MG63 (cell line): ENCODE data around the gene RTN4. TPM values are rescaled to one million over a fixed set of nuclear protein-coding genes. Genes with fewer than 3 reads are reported as not detected.
"Not testable (repeated sequence)": the region's sequence is repeated elsewhere in the genome, so short reads cannot be mapped to it uniquely, and the experiment has no call there.

Source experiments
- DNase-seq: peaks from one replicate; pipeline ENCODE4 v3.0.0-alpha.2; 2020
- H3K27me3 ChIP-seq: fragments of 250-450 bp; sonication (Bioruptor Pico); 2 replicates; pipeline ENCODE4 v1.5.1; 2020; ENCODE audit warnings: mild to moderate bottlenecking, moderate library complexity
- H3K36me3 ChIP-seq: fragments of 250-450 bp; sonication (Bioruptor Pico); 2 replicates; pipeline ENCODE4 v1.5.1; 2020; ENCODE audit warnings: mild to moderate bottlenecking, moderate library complexity
- H3K4me3 ChIP-seq: fragments of 250-450 bp; sonication (Bioruptor Pico); 2 replicates; pipeline ENCODE4 v1.5.1; 2020; ENCODE audit warnings: mild to moderate bottlenecking, moderate library complexity
- H3K9me3 ChIP-seq: fragments of 250-450 bp; sonication (Bioruptor Pico); 2 replicates; pipeline ENCODE4 v1.5.1; 2020; ENCODE audit warnings: mild to moderate bottlenecking, moderate library complexity
- total RNA-seq: library from RNA; depleted of rRNA; stranded (reverse); fragments of >200 nt; shearing (Covaris generic); gene quantifications from 2 replicates; pipeline ENCODE4 v1.2.3, GENCODE V29; 2014; ENCODE audit warnings: low replicate concordance

Gene RTN4
- total RNA-seq, 1 experiment from 2014 or later: 304 TPM

DNA sequence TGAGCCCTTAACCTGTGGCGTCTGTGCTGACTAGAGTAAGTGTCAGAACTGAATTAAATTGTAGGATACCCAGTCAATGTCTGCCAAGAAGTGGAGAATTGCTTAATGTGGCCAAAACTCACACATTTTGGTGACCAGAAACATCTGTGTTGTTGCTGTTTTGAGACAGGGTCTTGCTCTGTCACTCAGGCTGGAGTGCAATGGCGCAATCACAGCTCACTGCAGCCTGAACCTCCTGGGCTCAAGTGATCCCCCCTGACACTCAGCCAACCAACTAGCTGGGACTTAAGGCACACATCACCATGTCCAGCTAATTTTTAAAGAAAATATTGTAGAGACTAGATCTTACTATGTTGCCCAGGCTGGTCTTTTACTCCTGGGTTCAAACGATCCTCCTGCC lies 34.4 kb upstream of the RTN4 start:
- Histone ChIP-seq H3K9me3 (peaks cover 3% of the 10 kb centered on the region; the same call in 1 of the 2 replicates), H3K36me3 (no peaks in the 10 kb centered on the region), H3K4me3 (no peak overlapping the region), H3K27me3 (no peaks in the 10 kb centered on the region)
- no peak for DNase-seq

- Histone ChIP-seq H3K4me3 (no peak overlapping the region), H3K27me3 (no peaks in the 10 kb centered on the region), H3K36me3 (no peaks in the 10 kb centered on the region), H3K9me3 (peaks cover 3% of the 10 kb centered on the region; the same call in 1 of the 2 replicates)
- DNase-seq: no peak
These were observed 30.0 kb upstream of the RTN4 start for GRCh38 chr2:55080204-55080738.

- H3K27me3 ChIP-seq: no peaks in the 10 kb centered on the region
- peaks cover 3% of the 10 kb centered on the region; the same call in 1 of the 2 replicates for H3K9me3 ChIP-seq
- no peaks in the 10 kb centered on the region for H3K36me3 ChIP-seq
- H3K4me3 ChIP-seq: no peak overlapping the region
- DNase-seq: no peak
These were observed 28.7 kb upstream of the RTN4 start for GRCh38 chr2:55078956-55079355.

GRCh38 chr2:55076721-55077120 lies 26.5 kb upstream of the RTN4 start:
- no peaks in the 10 kb centered on the region for H3K27me3 ChIP-seq
- no peaks in the 10 kb centered on the region for H3K36me3 ChIP-seq
- H3K9me3 ChIP-seq: peaks cover 3% of the 10 kb centered on the region; the same call in 1 of the 2 replicates
- no peak for DNase-seq
- H3K4me3 ChIP-seq: no peak overlapping the region

GRCh38 chr2:55076019-55076418 lies 25.8 kb upstream of the RTN4 start:
- H3K27me3 ChIP-seq, DNase-seq, H3K9me3 ChIP-seq, H3K36me3 ChIP-seq, H3K4me3 ChIP-seq: not testable (repeated sequence)

DNA sequence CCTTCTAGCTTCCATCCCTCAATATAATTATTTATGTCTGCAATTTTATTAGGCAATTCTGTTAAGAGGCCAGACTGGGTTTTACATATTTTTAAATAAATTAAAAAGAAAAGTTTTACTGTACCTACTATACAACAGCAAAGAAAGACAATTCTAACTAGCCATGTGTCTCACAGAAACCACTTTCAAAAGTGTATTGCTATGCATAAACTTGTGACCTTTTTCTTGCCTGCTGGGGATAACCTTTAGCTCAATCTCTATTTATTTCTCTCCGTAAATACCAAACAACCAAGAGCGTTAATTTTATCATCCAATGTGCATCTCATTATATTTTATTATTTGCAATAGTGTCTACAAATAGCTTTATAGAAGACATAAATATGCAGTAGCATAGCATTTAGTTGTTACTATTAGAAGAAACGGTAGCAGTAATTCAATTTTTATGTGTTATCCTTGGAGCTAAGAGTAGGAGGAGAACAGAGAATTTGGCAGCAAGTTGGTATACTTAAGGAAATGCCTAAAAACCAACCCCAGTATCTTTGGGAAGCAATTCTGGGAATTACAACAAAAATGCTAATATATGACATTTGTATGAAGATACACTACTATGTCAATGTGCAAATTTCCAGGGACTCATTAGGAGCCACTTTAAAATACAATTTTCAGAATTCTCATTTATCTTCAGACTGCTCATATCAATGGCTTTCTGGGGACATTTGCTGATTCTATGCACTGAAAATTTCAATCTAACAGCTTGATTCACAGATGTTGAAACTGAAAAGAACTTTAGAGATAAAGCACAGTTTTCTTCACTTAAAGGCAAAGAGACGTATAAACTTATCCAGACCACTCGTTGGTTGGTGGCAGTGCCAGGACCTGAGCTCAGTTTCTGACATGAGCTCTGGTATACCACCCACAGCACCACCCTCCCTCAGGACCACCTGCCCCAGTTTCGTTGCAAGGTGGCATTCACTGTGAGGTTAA lies 23.0 kb upstream of the RTN4 start:
- no peak for DNase-seq
- H3K27me3 ChIP-seq: no peaks in the 10 kb centered on the region
- H3K36me3 ChIP-seq: no peaks in the 10 kb centered on the region
- H3K9me3 ChIP-seq: no peaks in the 10 kb centered on the region
- no peak overlapping the region for H3K4me3 ChIP-seq

GRCh38 chr2:55063713-55064323 lies 13.6 kb upstream of the RTN4 start:
- no peaks in the 10 kb centered on the region for H3K36me3 ChIP-seq
- no peak overlapping the region for H3K4me3 ChIP-seq
- no peak for DNase-seq
- H3K9me3 ChIP-seq: no peaks in the 10 kb centered on the region
- H3K27me3 ChIP-seq: no peaks in the 10 kb centered on the region

GRCh38 chr2:55063226-55063625 lies 13.0 kb upstream of the RTN4 start:
- no peaks in the 10 kb centered on the region for H3K9me3 ChIP-seq
- no peak for DNase-seq
- no peaks in the 10 kb centered on the region for H3K27me3 ChIP-seq
- H3K36me3 ChIP-seq: no peaks in the 10 kb centered on the region
- no peak overlapping the region for H3K4me3 ChIP-seq

DNA sequence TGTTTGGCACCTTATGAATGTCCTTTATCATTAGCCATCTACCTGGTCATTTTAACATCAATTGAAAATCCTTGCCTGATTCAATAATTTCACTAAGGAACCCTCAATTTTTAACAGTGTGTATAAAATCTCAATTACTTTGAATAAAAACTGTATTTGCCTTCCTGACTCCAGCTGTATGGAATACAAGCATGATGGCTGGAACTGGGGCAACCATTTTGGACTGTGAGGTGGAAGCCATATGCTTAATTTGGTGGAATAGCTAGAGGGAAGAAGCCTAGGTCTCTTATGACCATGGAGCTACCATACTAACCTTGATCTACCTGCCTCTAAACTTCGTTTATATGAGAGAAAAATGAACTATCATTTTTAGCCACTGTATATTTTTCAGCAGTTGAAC lies 12.5 kb upstream of the RTN4 start:
- Histone ChIP-seq H3K4me3 (no peak overlapping the region), H3K36me3 (no peaks in the 10 kb centered on the region), H3K27me3 (no peaks in the 10 kb centered on the region), H3K9me3 (no peaks in the 10 kb centered on the region)
- no peak for DNase-seq

GRCh38 chr2:55061523-55062344 lies 11.5 kb upstream of the RTN4 start:
- Histone ChIP-seq H3K9me3 (no peaks in the 10 kb centered on the region), H3K36me3 (no peaks in the 10 kb centered on the region), H3K4me3 (no peak overlapping the region), H3K27me3 (no peaks in the 10 kb centered on the region)
- DNase-seq: no peak

DNA sequence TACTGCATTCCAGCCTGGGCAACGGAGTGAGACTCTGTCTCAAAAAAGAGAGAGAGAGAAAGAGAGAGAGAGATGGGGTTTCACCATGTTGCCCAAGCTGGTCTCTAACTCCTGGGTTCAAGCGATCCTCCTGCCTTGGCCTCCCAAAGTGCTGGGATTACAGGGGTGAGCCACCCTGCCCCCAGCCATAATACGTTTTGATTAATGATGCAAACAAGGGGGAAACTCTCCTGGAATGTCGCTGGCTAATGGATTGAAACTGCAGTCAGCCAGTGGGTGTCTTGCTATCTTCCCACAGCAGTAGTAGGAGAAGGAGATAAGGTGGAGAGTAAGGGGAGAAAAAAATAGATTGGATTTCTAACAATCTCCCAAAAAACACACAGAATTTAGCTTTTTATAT lies 9.5 kb upstream of the RTN4 start:
- Histone ChIP-seq H3K36me3 (no peaks in the 10 kb centered on the region), H3K27me3 (no peaks in the 10 kb centered on the region), H3K9me3 (no peaks in the 10 kb centered on the region), H3K4me3 (no peak overlapping the region)
- no peak for DNase-seq

DNA sequence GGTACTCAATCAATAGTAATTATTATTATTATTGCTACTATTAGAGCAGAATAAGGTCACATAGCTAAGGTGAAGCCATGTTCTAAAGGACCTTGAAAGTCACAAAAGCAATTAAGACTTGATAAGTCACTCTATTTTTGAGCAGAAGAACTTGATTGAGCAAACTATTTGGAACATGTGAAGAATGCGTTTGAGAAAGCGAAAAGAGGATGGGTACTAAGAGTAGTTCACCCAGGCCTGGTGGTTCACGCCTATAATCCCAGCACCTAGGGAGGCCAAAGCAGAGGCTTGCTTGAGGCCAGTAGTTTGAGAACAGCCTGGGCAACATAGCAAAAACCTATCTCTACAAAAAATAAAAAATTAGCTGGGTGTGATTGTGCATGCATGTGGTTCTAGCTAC lies 7.2 kb upstream of the RTN4 start:
- DNase-seq: no peak
- no peak overlapping the region for H3K4me3 ChIP-seq
- H3K9me3 ChIP-seq: peaks cover 6% of the 10 kb centered on the region
- no peaks in the 10 kb centered on the region for H3K36me3 ChIP-seq
- H3K27me3 ChIP-seq: no peaks in the 10 kb centered on the region

DNA sequence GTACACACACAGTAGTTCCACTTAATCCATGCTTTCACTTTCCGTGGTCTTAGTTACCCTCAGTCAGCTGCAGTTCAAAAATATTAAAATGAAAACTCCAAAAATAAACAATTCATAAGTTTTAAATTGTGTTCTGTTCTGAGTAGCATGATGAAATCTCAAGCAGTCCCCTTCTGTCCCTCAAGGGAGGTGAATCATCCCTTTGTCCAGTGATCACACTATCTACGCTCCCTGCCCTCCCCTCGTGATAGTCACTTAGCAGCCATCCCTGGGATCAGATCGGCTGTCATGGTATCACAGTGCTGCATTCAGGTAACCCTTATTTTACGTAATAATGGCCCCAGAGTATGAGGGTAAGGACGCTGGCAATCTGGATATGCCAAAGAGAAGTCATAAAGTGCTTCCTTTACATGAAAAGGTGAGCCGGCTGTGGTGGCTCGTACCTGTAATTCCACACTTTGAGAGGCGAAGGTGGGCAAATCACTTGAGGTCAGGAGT lies 5.8 kb upstream of the RTN4 start:
- no peaks in the 10 kb centered on the region for H3K27me3 ChIP-seq
- no peak for DNase-seq
- H3K36me3 ChIP-seq: peaks cover 6% of the 10 kb centered on the region
- H3K4me3 ChIP-seq: no peak overlapping the region
- H3K9me3 ChIP-seq: peaks cover 18% of the 10 kb centered on the region

DNA sequence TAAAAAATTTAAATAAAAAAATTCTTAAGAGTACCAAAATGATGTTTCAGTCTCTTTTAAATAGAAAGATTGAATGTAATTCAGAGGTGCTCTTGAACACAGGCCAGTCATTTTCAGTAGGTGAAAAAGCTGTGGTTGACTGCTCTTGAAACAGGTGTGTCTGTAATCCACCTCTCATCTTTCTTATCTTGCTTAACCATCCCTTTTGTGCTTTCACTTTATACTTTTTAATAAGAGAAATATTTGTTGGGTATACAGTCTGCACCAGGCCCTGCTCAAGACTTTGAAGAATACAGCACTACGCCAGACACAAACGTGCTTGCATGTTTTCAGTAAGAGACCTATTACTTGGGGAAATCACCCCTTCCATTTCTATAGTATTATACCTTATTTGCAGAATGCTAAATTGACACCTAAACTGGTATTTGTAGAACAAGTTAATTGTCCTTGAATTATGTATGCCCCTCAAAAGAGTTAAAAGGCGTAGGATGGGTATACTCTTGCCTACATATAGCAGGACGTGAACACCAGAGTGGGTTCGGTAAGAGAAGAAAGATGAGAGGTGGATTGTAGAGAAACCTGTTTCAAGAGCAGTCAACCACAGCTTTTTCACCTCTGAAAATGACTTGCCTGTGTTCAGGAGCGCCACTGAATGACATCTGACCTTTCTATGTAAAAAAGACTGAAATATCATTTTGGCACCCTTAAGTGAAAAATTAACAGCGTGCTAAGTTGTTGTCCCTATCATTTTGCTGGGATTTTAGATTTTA lies 4.0 kb upstream of the RTN4 start:
- peaks cover 7% of the 10 kb centered on the region for H3K36me3 ChIP-seq
- DNase-seq: no peak
- peaks cover 18% of the 10 kb centered on the region for H3K9me3 ChIP-seq
- H3K27me3 ChIP-seq: no peaks in the 10 kb centered on the region
- H3K4me3 ChIP-seq: no peak overlapping the region

GRCh38 chr2:55053225-55053624 lies 3.0 kb upstream of the RTN4 start:
- H3K36me3 ChIP-seq: peaks cover 16% of the 10 kb centered on the region
- not testable (repeated sequence) for H3K27me3 ChIP-seq, DNase-seq, H3K4me3 ChIP-seq
- H3K9me3 ChIP-seq: peaks cover 18% of the 10 kb centered on the region
